ENCODE results near the gene DNAH2.
A peak's percentile ranks its signal among the peaks of the same experiment; 100 is the strongest.

The DNAH2 gene

GRCh38 chr17:7824021-7824924, 106.7 kb downstream of the DNAH2 start:
- no peak for DNase-seq

- no peak for DNase-seq
Measured at GRCh38 chr17:7825206-7825990, 107.9 kb downstream of the DNAH2 start.

- DNase-seq = no peak
Measured at GRCh38 chr17:7830616-7831015, 113.1 kb downstream of the DNAH2 start.

GRCh38 chr17:7831233-7831632, 113.7 kb downstream of the DNAH2 start:
- DNase-seq = no peak

- no peak for DNase-seq
Measured at GRCh38 chr17:7832431-7832830, 114.9 kb downstream of the DNAH2 start.

- no peak for DNase-seq
Measured at GRCh38 chr17:7833011-7833794, 115.7 kb downstream of the DNAH2 start.

- DNase-seq = peak; percentile 71
Measured at GRCh38 chr17:7833795-7834541, 116.4 kb downstream of the DNAH2 start, which contains the start of gene KDM6B. KDM6B (plus strand) TSS chr17:7834217; CDS start chr17:7845555, 11,338 bp downstream.

GRCh38 chr17:7834542-7834956, 117.0 kb downstream of the DNAH2 start:
- peak; percentile 45 for DNase-seq

- DNase-seq = peak; percentile 79
Measured at GRCh38 chr17:7834957-7835813, 117.6 kb downstream of the DNAH2 start.

GRCh38 chr17:7835814-7836595, 118.5 kb downstream of the DNAH2 start:
- DNase-seq = no peak

GRCh38 chr17:7836596-7837407, 119.3 kb downstream of the DNAH2 start:
- no peak for DNase-seq

- no peak for DNase-seq
Measured at GRCh38 chr17:7837408-7838088, 120.0 kb downstream of the DNAH2 start.

- no peak for DNase-seq
Measured at GRCh38 chr17:7838090-7839075, 120.8 kb downstream of the DNAH2 start.

- no peak for DNase-seq
Measured at GRCh38 chr17:7839190-7839875, 121.8 kb downstream of the DNAH2 start.

GRCh38 chr17:7839876-7840261, 122.3 kb downstream of the DNAH2 start:
- no peak for DNase-seq

- DNase-seq = no peak
Measured at GRCh38 chr17:7840441-7840840, 122.9 kb downstream of the DNAH2 start.

GRCh38 chr17:7840875-7841274, 123.3 kb downstream of the DNAH2 start:
- DNase-seq = no peak
